ENCODE results near the gene TPRG1L.
"Not testable (repeated sequence)": the region's sequence is repeated elsewhere in the genome, so short reads cannot be mapped to it uniquely, and the experiment has no call there.

TPRG1L gene

GRCh38 chr1:3624200-3625136, at the start of gene TPRG1L:
Gene TPRG1L (plus strand): TSS chr1:3625015. CDS start chr1:3625073, 58 bp downstream.
- Mint-ChIP-seq H3K9me3 (no peaks in the 10 kb centered on the region), H3K27ac (peak within 1 kb of the TSS; percentile 93), H3K4me1 (ENCODE audit: low read depth) (peaks cover 26% of the 10 kb centered on the region), H3K4me3 (peak within 1 kb of the TSS; percentile 97), H3K36me3 (ENCODE audit: low read depth) (peaks cover 11% of the 10 kb centered on the region), H3K27me3 (ENCODE audit: low read depth) (peaks cover 12% of the 10 kb centered on the region)

GRCh38 chr1:3575515-3575914, 49.3 kb upstream of the TPRG1L start:
- H3K4me1 Mint-ChIP-seq (ENCODE audit: low read depth); H3K27ac Mint-ChIP-seq; H3K27me3 Mint-ChIP-seq (ENCODE audit: low read depth); H3K9me3 Mint-ChIP-seq; H3K36me3 Mint-ChIP-seq (ENCODE audit: low read depth); H3K4me3 Mint-ChIP-seq: not testable (repeated sequence)

GRCh38 chr1:3575993-3576392, 48.8 kb upstream of the TPRG1L start:
- no peak overlapping the region for H3K4me3 Mint-ChIP-seq
- no peaks in the 10 kb centered on the region for H3K36me3 Mint-ChIP-seq (ENCODE audit: low read depth)
- H3K4me1 Mint-ChIP-seq (ENCODE audit: low read depth), result no peaks in the 10 kb centered on the region
- H3K27me3 Mint-ChIP-seq (ENCODE audit: low read depth), result no peaks in the 10 kb centered on the region
- H3K9me3 Mint-ChIP-seq, result no peaks in the 10 kb centered on the region
- no peak overlapping the region for H3K27ac Mint-ChIP-seq

- Mint-ChIP-seq H3K4me1 (ENCODE audit: low read depth) (no peaks in the 10 kb centered on the region), H3K4me3 (no peak overlapping the region), H3K27me3 (ENCODE audit: low read depth) (no peaks in the 10 kb centered on the region), H3K9me3 (peaks cover 1% of the 10 kb centered on the region), H3K36me3 (ENCODE audit: low read depth) (no peaks in the 10 kb centered on the region), H3K27ac (no peak overlapping the region)
Observed at GRCh38 chr1:3577300-3577699, 47.5 kb upstream of the TPRG1L start.

GRCh38 chr1:3577711-3578432, 46.9 kb upstream of the TPRG1L start:
- Mint-ChIP-seq H3K4me1 (ENCODE audit: low read depth) (no peaks in the 10 kb centered on the region), H3K27ac (no peak overlapping the region), H3K4me3 (no peak overlapping the region), H3K36me3 (ENCODE audit: low read depth) (no peaks in the 10 kb centered on the region), H3K27me3 (ENCODE audit: low read depth) (no peaks in the 10 kb centered on the region), H3K9me3 (peaks cover 7% of the 10 kb centered on the region)

- H3K27ac Mint-ChIP-seq, result no peak overlapping the region
- H3K4me3 Mint-ChIP-seq, result no peak overlapping the region
- H3K4me1 Mint-ChIP-seq (ENCODE audit: low read depth), result no peaks in the 10 kb centered on the region
- H3K36me3 Mint-ChIP-seq (ENCODE audit: low read depth), result no peaks in the 10 kb centered on the region
- H3K27me3 Mint-ChIP-seq (ENCODE audit: low read depth), result no peaks in the 10 kb centered on the region
- H3K9me3 Mint-ChIP-seq, result peaks cover 9% of the 10 kb centered on the region
Observed at GRCh38 chr1:3578433-3578805, 46.4 kb upstream of the TPRG1L start.

- Mint-ChIP-seq H3K36me3 (ENCODE audit: low read depth) (no peaks in the 10 kb centered on the region), H3K4me1 (ENCODE audit: low read depth) (no peaks in the 10 kb centered on the region), H3K27me3 (ENCODE audit: low read depth) (no peaks in the 10 kb centered on the region), H3K4me3 (no peak overlapping the region), H3K9me3 (peaks cover 9% of the 10 kb centered on the region), H3K27ac (no peak overlapping the region)
Observed at GRCh38 chr1:3578906-3579305, 45.9 kb upstream of the TPRG1L start.

- no peaks in the 10 kb centered on the region for H3K27me3 Mint-ChIP-seq (ENCODE audit: low read depth)
- H3K4me1 Mint-ChIP-seq (ENCODE audit: low read depth), result no peaks in the 10 kb centered on the region
- no peak overlapping the region for H3K27ac Mint-ChIP-seq
- no peaks in the 10 kb centered on the region for H3K36me3 Mint-ChIP-seq (ENCODE audit: low read depth)
- no peak overlapping the region for H3K4me3 Mint-ChIP-seq
- H3K9me3 Mint-ChIP-seq, result peaks cover 9% of the 10 kb centered on the region
Observed at GRCh38 chr1:3579626-3580025, 45.2 kb upstream of the TPRG1L start.

GRCh38 chr1:3580231-3580630, 44.6 kb upstream of the TPRG1L start:
- peaks cover 9% of the 10 kb centered on the region for H3K9me3 Mint-ChIP-seq
- no peak overlapping the region for H3K4me3 Mint-ChIP-seq
- no peaks in the 10 kb centered on the region for H3K27me3 Mint-ChIP-seq (ENCODE audit: low read depth)
- H3K4me1 Mint-ChIP-seq (ENCODE audit: low read depth), result no peaks in the 10 kb centered on the region
- H3K36me3 Mint-ChIP-seq (ENCODE audit: low read depth), result no peaks in the 10 kb centered on the region
- H3K27ac Mint-ChIP-seq, result no peak overlapping the region

- no peak overlapping the region for H3K27ac Mint-ChIP-seq
- H3K4me1 Mint-ChIP-seq (ENCODE audit: low read depth), result no peaks in the 10 kb centered on the region
- no peaks in the 10 kb centered on the region for H3K36me3 Mint-ChIP-seq (ENCODE audit: low read depth)
Observed at GRCh38 chr1:3581296-3582036, 43.3 kb upstream of the TPRG1L start.

GRCh38 chr1:3583751-3584150, 41.1 kb upstream of the TPRG1L start:
- not testable (repeated sequence) for H3K27me3 Mint-ChIP-seq (ENCODE audit: low read depth)

More at GRCh38 chr1:3581296-3582036, 43.3 kb upstream of the TPRG1L start:
- Mint-ChIP-seq H3K27me3 (ENCODE audit: low read depth) (no peaks in the 10 kb centered on the region), H3K4me3 (no peak overlapping the region), H3K9me3 (peaks cover 9% of the 10 kb centered on the region)

GRCh38 chr1:3584915-3585314, 39.9 kb upstream of the TPRG1L start:
- Mint-ChIP-seq H3K36me3 (ENCODE audit: low read depth) (no peaks in the 10 kb centered on the region), H3K27ac (no peak overlapping the region), H3K27me3 (ENCODE audit: low read depth) (no peaks in the 10 kb centered on the region), H3K9me3 (peaks cover 9% of the 10 kb centered on the region), H3K4me3 (no peak overlapping the region), H3K4me1 (ENCODE audit: low read depth) (no peaks in the 10 kb centered on the region)

More at GRCh38 chr1:3583751-3584150, 41.1 kb upstream of the TPRG1L start:
- H3K4me3 Mint-ChIP-seq; H3K4me1 Mint-ChIP-seq (ENCODE audit: low read depth); H3K9me3 Mint-ChIP-seq; H3K36me3 Mint-ChIP-seq (ENCODE audit: low read depth); H3K27ac Mint-ChIP-seq: not testable (repeated sequence)

GRCh38 chr1:3585353-3585868, 39.4 kb upstream of the TPRG1L start:
- not testable (repeated sequence) for H3K36me3 Mint-ChIP-seq (ENCODE audit: low read depth); H3K27ac Mint-ChIP-seq; H3K4me1 Mint-ChIP-seq (ENCODE audit: low read depth)

GRCh38 chr1:3585940-3586568, 38.8 kb upstream of the TPRG1L start:
- no peak overlapping the region for H3K4me3 Mint-ChIP-seq
- no peaks in the 10 kb centered on the region for H3K36me3 Mint-ChIP-seq (ENCODE audit: low read depth)
- no peak overlapping the region for H3K27ac Mint-ChIP-seq
- peaks cover 9% of the 10 kb centered on the region for H3K9me3 Mint-ChIP-seq
- no peaks in the 10 kb centered on the region for H3K4me1 Mint-ChIP-seq (ENCODE audit: low read depth)
- H3K27me3 Mint-ChIP-seq (ENCODE audit: low read depth), result no peaks in the 10 kb centered on the region

More at GRCh38 chr1:3585353-3585868, 39.4 kb upstream of the TPRG1L start:
- H3K27me3 Mint-ChIP-seq (ENCODE audit: low read depth); H3K4me3 Mint-ChIP-seq; H3K9me3 Mint-ChIP-seq: not testable (repeated sequence)
